GM12872 (cell line): ENCODE measurements around the gene SCARB2.

Experiments
- TF ChIP-seq, protein P1 (sequence below): IDR thresholded peaks from 3 replicates; pipeline ENCODE4 v1.5.1; 2011; ENCODE audit warnings: low read depth, mild to moderate bottlenecking, low read length, moderate library complexity; ENCODE audit not compliant: insufficient read depth

The SCARB2 gene

DNA sequence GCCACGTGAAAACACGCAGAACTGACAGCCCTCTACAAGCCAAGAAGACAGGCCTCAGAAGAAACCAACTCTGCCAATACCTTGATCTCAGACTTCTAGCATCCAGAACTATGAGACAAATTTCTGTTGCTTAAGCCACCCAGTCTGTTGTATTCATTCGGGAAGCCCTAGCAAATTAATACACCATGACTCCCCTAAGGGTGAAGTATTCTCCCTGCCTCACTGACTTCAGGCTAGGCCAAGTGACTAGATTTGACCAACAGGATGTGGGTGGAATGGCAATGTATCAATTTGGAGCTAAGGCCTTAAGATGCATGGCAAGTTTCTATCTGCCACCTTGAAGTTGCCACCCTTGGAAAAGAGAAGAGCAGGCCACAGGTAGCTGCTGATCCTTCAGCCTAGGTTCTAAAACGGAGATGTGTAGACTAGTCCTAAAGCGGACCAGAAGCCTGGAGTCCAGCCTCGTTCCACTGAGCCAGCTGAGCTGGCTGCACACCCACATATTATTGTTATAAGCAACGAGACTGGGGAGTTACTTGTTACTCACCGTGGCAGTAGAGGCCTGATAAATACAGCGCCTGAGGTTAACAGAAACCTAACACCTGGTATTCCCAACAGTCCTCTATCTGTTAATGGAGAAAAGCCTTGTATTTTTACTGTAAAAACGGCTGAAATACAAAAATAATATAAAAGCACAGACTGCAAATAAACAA is 16.4 kb downstream of the SCARB2 start:
- TF ChIP-seq, protein P1, sequence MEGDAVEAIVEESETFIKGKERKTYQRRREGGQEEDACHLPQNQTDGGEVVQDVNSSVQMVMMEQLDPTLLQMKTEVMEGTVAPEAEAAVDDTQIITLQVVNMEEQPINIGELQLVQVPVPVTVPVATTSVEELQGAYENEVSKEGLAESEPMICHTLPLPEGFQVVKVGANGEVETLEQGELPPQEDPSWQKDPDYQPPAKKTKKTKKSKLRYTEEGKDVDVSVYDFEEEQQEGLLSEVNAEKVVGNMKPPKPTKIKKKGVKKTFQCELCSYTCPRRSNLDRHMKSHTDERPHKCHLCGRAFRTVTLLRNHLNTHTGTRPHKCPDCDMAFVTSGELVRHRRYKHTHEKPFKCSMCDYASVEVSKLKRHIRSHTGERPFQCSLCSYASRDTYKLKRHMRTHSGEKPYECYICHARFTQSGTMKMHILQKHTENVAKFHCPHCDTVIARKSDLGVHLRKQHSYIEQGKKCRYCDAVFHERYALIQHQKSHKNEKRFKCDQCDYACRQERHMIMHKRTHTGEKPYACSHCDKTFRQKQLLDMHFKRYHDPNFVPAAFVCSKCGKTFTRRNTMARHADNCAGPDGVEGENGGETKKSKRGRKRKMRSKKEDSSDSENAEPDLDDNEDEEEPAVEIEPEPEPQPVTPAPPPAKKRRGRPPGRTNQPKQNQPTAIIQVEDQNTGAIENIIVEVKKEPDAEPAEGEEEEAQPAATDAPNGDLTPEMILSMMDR: no peak

DNA sequence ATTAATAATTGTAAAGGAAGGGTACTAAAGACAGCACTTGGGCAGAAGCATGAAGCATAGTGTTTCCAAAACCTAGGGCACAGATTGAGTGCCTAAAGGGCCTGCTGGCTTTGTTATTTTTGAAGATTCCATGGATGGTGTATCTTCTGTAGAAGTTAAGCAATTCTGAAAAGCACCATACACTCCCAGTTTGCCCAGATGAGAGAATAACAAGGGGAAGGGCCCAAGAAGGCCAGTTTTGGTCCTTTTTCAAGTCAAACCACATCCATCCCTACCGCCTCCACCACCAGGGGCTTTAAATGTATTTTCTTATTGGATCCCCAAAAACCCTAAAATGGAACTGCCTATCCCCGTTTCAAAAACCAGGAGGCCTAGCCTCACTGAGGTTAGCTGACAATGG is 17.2 kb downstream of the SCARB2 start:
- TF ChIP-seq, protein P1: no peak

DNA sequence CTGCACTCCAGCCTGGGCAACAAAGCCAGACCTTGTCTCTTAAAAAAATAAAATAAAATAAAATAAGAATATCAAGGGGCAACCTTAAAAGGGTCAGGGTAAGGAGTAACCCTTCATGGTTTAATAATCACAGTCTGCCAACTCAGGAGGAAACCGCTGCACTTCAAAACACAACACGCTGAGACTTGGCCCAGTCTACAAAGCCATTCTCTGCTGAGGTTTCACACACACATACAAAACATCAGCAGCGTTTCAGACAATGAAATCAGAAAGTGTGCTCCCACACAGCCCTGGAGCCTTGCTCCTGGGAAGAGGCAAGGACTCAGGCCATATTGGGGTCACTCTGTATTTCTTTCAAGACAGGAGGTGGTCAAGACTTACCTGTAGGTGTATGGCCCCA is 18.3 kb downstream of the SCARB2 start:
- TF ChIP-seq, protein P1: no peak

DNA sequence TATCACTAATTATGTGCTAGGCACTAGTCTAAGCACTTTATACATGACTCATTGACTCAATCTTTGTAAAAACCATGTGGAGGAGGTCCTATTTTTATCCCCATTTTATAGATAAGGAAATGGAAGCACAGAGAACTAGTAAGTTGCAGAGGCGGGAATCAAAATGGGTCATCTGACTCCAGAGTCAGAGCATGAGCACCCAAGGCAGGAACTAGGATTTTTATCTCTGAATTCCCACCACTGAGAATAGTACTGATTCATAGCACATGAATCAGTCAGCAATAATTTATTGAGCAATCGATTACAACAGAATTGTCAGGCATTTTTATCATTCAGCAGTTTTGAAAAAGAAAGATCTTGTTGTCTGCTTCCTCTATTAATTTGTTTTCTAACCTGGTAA is 19.3 kb downstream of the SCARB2 start:
- TF ChIP-seq, protein P1: no peak

DNA sequence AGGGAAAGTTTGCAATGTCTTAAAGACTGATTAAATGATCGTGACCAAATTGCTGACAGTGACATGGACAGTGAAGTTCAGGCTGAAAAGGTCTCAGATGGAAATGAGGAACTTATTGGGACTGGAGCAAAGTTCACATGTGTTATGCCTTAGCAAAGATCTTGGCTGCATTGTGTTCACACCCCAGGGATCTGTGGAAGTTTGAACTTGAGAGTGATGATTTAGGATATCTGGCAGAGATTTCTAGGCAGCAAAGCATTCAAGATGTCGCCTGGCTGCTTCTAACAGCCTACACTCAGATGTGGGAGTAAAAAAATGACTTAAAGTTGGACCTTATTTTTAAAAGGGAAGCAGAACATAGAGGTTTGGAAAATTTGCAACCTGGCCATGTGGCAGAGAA is 21.4 kb downstream of the SCARB2 start:
- TF ChIP-seq, protein P1: no peak

DNA sequence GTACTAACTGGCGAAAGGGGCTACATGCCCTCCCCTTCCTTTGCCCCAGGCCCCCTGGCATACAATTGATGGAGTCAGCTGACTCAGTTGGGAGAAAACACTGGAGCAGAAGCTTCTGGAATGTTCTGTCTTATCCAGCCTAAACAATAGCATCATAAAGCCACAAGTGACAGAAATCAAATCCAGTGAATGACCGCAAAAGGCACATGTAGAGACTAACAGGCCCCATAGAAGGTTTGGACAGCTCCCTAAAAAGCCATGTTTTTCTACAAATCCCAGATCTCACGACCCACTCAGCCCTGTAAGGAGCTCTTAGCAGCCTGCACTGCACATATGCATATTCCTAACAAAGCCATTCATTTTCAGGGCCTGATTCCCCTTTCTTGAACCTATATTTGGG is 25.1 kb downstream of the SCARB2 start:
- TF ChIP-seq, protein P1: no peak

DNA sequence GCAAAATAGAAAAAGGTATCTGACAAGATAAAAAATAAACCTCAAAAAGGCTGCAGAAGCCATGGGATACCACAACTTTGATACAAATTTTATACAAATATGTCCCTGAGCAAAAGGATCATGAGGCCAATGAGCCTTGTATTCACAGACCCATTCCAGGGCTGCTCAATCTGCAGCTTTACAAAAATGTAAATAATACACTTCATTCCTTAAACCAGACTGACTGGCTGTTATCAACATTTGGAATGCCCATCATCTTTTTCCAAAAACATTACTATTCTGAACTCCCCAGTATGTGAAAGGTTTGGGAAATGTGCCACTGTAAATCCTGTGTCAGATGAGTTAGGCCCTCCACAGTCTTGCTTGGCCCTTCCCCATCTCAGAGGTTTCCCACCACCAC is 25.5 kb downstream of the SCARB2 start:
- TF ChIP-seq, protein P1: no peak

DNA sequence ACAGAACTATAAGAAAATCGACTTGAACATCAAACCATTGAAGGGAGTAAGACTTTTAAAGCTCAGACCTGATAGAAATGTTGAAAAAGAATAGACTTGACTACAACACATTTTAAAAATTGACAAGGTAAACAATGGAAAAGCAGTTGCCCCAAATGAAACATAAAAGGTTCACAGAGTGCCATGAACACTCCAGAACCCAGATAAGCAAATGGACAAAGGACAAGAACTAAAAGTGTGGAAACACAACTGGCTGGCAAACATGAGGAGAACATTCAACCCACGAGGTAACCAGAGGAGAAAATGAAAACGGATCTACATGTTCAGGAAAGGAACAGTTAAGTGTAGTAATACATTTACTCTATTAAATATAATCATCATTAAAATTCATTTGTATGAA is 26.5 kb downstream of the SCARB2 start:
- TF ChIP-seq, protein P1: no peak
